HUES64 (cell line): ENCODE results near the gene IL15RA.
"Not testable (repeated sequence)": the region's sequence is repeated elsewhere in the genome, so short reads cannot be mapped to it uniquely, and the experiment has no call there.

Source experiments
- H3K27ac ChIP-seq: 2 replicates; pipeline ENCODE4 v1.7.0; 2013; ENCODE audit warnings: low read depth, low read length, inconsistent platforms
- H3K27me3 ChIP-seq: 2 replicates; pipeline ENCODE4 v1.6.1; 2013; ENCODE audit warnings: mild to moderate bottlenecking, low read length; ENCODE audit not compliant: insufficient read depth
- H3K36me3 ChIP-seq: 2 replicates; pipeline ENCODE4 v1.6.1; 2013; ENCODE audit warnings: mild to moderate bottlenecking, low read length; ENCODE audit not compliant: insufficient read depth
- H3K4me1 ChIP-seq: 2 replicates; pipeline ENCODE4 v1.6.1; 2013; ENCODE audit warnings: mild to moderate bottlenecking, low read length, moderate library complexity; ENCODE audit not compliant: insufficient read depth
- H3K4me3 ChIP-seq: 2 replicates; pipeline ENCODE4 v1.5.1; 2013; ENCODE audit warnings: mild to moderate bottlenecking, low read length, moderate library complexity
- H3K9ac ChIP-seq: 2 replicates; pipeline ENCODE4 v1.6.1; 2013; ENCODE audit warnings: mild to moderate bottlenecking, low read depth, low read length
- H3K9me3 ChIP-seq: 2 replicates; pipeline ENCODE4 v1.6.1; 2013; ENCODE audit warnings: low read depth, low read length; ENCODE audit not compliant: insufficient read depth
- WGBS: fragments of 150-250, 120-280 bp; methylation state at CpG from one replicate; pipeline ENCODE4 v1.1.7; 2013; ENCODE audit warnings: missing lambda C conversion rate; 5-methylcytosine and 5-hydroxymethylcytosine counted together

IL15RA gene

DNA sequence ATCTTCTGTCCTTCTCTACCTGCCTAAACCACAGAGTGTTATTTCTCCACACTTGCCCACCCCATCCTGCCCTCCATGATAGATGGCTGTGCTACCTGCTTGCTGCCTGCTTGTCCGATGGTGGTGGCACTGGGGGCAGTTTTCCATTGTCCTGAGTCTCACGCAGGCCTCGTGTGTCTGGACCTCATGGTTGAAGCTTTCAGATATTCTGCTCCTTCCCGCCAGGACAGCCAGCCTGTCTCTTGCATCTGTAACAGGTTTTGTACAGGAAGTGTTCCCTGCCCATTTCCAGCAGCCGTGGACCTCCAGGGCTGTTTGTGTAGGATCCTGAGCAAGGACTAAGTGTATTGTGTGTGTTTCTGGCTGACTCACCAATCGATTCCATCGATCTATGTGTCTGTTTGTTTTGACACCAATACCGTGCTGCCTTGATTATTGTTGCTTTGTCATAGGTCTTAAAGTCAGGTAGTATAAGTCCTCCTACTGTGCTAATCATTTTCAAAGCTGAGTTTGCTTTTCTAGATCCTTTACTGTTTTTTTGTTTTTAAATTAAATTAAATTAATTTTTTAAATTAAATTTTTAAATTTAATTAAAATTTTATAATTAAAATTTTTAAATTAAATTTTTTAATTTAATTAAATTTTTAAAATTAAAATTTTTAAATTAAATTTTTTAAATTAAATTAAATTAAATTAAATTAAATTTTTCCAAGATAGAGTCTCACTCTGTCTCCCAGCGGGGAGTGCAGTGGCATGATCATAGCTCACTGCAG lies 8.5 kb downstream of the IL15RA start:
- WGBS = 93% methylated on average over 9 of the region's 9 CpGs
- Histone ChIP-seq H3K4me3 (no peak overlapping the region), H3K36me3 (no peaks in the 10 kb centered on the region), H3K27me3 (no peaks in the 10 kb centered on the region), H3K27ac (no peak overlapping the region), H3K9ac (no peak overlapping the region), H3K4me1 (no peaks in the 10 kb centered on the region), H3K9me3 (no peaks in the 10 kb centered on the region)

- no peaks in the 10 kb centered on the region for H3K9me3 ChIP-seq
- no peaks in the 10 kb centered on the region for H3K4me1 ChIP-seq
- H3K4me3 ChIP-seq = no peak overlapping the region
- 88% methylated on average over 5 of the region's 5 CpGs for WGBS
- no peak overlapping the region for H3K9ac ChIP-seq
- H3K36me3 ChIP-seq = no peaks in the 10 kb centered on the region
- no peak overlapping the region for H3K27ac ChIP-seq
- H3K27me3 ChIP-seq = no peaks in the 10 kb centered on the region
Measured at GRCh38 chr10:5968037-5968680, 9.2 kb downstream of the IL15RA start.

DNA sequence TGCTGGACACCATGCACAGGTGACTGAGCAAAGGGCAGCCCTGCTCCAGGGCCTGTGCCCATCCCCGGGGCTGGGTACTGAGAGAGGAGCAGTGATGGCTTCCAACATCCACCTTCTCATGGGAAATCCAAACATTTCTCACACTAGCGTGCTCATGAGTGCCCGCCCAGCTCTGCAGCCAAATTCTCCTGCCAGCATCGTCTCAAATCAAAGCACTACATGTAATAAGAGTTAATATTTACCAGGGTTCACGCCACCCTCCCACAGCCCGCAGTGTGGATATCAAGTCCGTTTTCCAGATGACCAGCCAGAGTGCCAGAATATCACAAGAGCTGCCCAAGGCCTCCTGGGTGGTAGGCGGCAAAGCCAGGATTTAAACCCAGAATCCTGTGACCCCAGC lies 12.1 kb downstream of the IL15RA start:
- Histone ChIP-seq H3K4me3 (no peak overlapping the region), H3K9ac (no peak overlapping the region), H3K27ac (no peak overlapping the region), H3K9me3 (no peaks in the 10 kb centered on the region), H3K4me1 (no peaks in the 10 kb centered on the region), H3K36me3 (no peaks in the 10 kb centered on the region), H3K27me3 (no peaks in the 10 kb centered on the region)
- 95% methylated on average over 8 of the region's 8 CpGs for WGBS

DNA sequence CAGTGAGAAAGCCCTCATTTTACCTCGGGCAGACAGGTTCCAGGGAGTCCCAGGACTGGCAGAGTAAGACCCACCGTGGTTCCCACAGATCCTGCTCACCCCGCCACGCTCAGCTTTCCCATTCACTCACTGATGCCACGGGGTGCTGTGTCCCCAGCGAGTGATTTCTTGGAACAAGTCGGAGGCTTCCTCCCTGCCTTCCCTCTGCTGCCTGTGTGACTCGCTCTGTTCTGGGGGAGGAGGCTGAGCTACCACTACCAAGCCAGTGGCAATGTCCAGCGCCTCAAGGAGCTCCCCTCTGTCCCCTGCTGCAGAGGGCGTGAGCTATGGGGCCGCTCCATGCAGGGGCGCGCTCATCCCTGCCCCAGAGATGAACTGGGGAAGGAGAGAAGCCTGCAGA lies 12.6 kb downstream of the IL15RA start:
- no peak overlapping the region for H3K9ac ChIP-seq
- H3K4me3 ChIP-seq = no peak overlapping the region
- no peaks in the 10 kb centered on the region for H3K27me3 ChIP-seq
- 89% methylated on average over 13 of the region's 13 CpGs for WGBS
- no peaks in the 10 kb centered on the region for H3K4me1 ChIP-seq
- no peak overlapping the region for H3K27ac ChIP-seq
- H3K36me3 ChIP-seq = no peaks in the 10 kb centered on the region
- no peaks in the 10 kb centered on the region for H3K9me3 ChIP-seq

- Histone ChIP-seq H3K27me3 (no peaks in the 10 kb centered on the region), H3K4me3 (no peak overlapping the region), H3K36me3 (no peaks in the 10 kb centered on the region), H3K9ac (no peak overlapping the region), H3K27ac (no peak overlapping the region), H3K4me1 (no peaks in the 10 kb centered on the region), H3K9me3 (no peaks in the 10 kb centered on the region)
- WGBS = 91% methylated on average over 10 of the region's 10 CpGs
Measured at GRCh38 chr10:5963591-5963990, 13.8 kb downstream of the IL15RA start.

GRCh38 chr10:5963071-5963470 lies 14.3 kb downstream of the IL15RA start:
- Histone ChIP-seq H3K9ac (no peak overlapping the region), H3K4me1 (no peaks in the 10 kb centered on the region), H3K27ac (no peak overlapping the region), H3K27me3 (no peaks in the 10 kb centered on the region), H3K36me3 (no peaks in the 10 kb centered on the region), H3K4me3 (no peak overlapping the region), H3K9me3 (no peaks in the 10 kb centered on the region)
- WGBS = 84% methylated on average over 7 of the region's 7 CpGs

- H3K9me3 ChIP-seq, H3K9ac ChIP-seq, H3K4me3 ChIP-seq, H3K4me1 ChIP-seq, H3K27me3 ChIP-seq, H3K36me3 ChIP-seq, H3K27ac ChIP-seq: not testable (repeated sequence)
- WGBS = 90% methylated on average over 10 of the region's 10 CpGs
Measured at GRCh38 chr10:5962358-5962940, 14.9 kb downstream of the IL15RA start.

GRCh38 chr10:5961405-5962100 lies 15.8 kb downstream of the IL15RA start:
- Histone ChIP-seq H3K27ac (no peak overlapping the region), H3K36me3 (no peaks in the 10 kb centered on the region), H3K4me3 (no peak overlapping the region), H3K9me3 (no peaks in the 10 kb centered on the region), H3K9ac (no peak overlapping the region), H3K27me3 (no peaks in the 10 kb centered on the region), H3K4me1 (no peaks in the 10 kb centered on the region)
- WGBS = 94% methylated on average over 29 of the region's 29 CpGs

GRCh38 chr10:5960973-5961275 lies 16.4 kb downstream of the IL15RA start:
- not testable (repeated sequence) for H3K27ac ChIP-seq, H3K4me1 ChIP-seq, H3K36me3 ChIP-seq, H3K27me3 ChIP-seq, H3K4me3 ChIP-seq, H3K9ac ChIP-seq, H3K9me3 ChIP-seq
- 92% methylated on average over 10 of the region's 10 CpGs for WGBS

- Histone ChIP-seq H3K9me3 (no peaks in the 10 kb centered on the region), H3K36me3 (no peaks in the 10 kb centered on the region), H3K27ac (no peak overlapping the region), H3K27me3 (no peaks in the 10 kb centered on the region), H3K4me3 (no peak overlapping the region), H3K4me1 (no peaks in the 10 kb centered on the region), H3K9ac (no peak overlapping the region)
- 89% methylated on average over 18 of the region's 18 CpGs for whole genome bisulfite sequencing
Measured at GRCh38 chr10:5960070-5960972, 17.0 kb downstream of the IL15RA start.
